22Rv1 (cell line): ENCODE data around the gene KAT7.

Experiments
- CTCF ChIP-seq: fragments of 450-650 bp; IDR thresholded peaks from 2 replicates; pipeline ENCODE4 v1.5.1; 2017; ENCODE audit warnings: mild to moderate bottlenecking
- ZFX ChIP-seq: fragments of 450-650 bp; IDR thresholded peaks from 2 replicates; pipeline ENCODE4 v1.6.1; 2017; ENCODE audit warnings: antibody characterized with exemption, borderline replicate concordance

- no peak for TF ChIP-seq ZFX
- TF ChIP-seq CTCF: no peak
Measured at GRCh38 chr17:49866882-49867413, 78.5 kb downstream of the KAT7 start.
